ENCODE measurements around the gene RAB44. TPM values are rescaled to one million over a fixed set of nuclear protein-coding genes. Genes with fewer than 3 reads are reported as not detected.

Gene RAB44
- polyA plus RNA-seq, 1 of the 3 experiments (the other 2 are of a cell fraction): 0.12 TPM

DNA sequence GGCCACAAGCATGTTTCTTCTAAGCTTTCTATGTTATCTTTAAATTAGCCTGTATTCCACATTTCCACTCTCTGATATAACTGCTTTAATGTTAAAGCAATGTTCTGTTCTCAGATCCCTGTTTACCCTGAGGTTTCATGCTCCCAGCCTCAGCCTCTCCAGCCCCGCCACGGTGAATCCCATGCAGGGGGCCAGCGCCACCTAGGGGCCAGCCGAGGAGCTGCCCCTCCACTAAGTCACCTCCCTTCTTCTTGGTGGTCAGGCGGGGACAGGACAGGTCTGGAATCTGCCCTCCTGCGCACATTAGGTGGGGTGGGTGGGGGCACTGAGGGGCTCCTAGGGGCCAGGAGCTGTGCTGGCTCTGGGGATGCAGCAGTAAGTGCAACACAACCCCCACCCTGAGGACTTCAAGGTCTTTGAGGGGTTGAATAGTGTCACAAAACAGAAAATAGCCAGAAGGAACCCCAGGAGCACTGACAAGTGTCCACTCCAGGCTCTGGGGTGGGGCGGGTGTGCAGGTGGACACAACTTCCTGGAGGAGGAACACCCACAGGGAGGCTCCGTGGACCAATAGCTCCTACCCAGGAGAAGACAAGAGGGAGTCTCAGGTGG, 61.6 kb downstream of the RAB44 start:
- H3K4me2 ChIP-seq: no peak overlapping the region
- ChIA-PET POLR2A (interaction anchor here (0.6 to 0.9 kb wide), 2 partner anchors 145 to 1435 kb away, joined by 3 to 4 read pairs; no protein-coding TSS in a partner anchor), CTCF (interaction anchor here (0.5 to 10.9 kb wide), 78 partner anchors 10 to 1389 kb away, joined by 3 to 111 read pairs (median 5); partner anchors contain the start of genes C6orf89, PPIL1 and RAB44)
- DNase-seq: peak; percentile 94
- peaks cover 0 to 15% of the 10 kb centered on the region in 2 experiments; a peak in 2 of 4 replicates for H3K4me1 ChIP-seq (ENCODE audit: control insufficient read depth in 1 of 2, insufficient read depth in 2 of 2, low read depth in 1 of 2, low read length in 1 of 2)
- TF ChIP-seq MXI1 (IDR thresholded peaks at IDR 0.05; ENCODE audit: low read depth, low read length): 0 out of 2 replicates have a peak, but pooled peaks have one; percentile 35
- TF ChIP-seq EP300 (IDR thresholded peaks at IDR 0.05; ENCODE audit: borderline replicate concordance in 1 of 2, low read depth in 1 of 2, low read length in 1 of 2): no peak
- TF ChIP-seq, protein P1, sequence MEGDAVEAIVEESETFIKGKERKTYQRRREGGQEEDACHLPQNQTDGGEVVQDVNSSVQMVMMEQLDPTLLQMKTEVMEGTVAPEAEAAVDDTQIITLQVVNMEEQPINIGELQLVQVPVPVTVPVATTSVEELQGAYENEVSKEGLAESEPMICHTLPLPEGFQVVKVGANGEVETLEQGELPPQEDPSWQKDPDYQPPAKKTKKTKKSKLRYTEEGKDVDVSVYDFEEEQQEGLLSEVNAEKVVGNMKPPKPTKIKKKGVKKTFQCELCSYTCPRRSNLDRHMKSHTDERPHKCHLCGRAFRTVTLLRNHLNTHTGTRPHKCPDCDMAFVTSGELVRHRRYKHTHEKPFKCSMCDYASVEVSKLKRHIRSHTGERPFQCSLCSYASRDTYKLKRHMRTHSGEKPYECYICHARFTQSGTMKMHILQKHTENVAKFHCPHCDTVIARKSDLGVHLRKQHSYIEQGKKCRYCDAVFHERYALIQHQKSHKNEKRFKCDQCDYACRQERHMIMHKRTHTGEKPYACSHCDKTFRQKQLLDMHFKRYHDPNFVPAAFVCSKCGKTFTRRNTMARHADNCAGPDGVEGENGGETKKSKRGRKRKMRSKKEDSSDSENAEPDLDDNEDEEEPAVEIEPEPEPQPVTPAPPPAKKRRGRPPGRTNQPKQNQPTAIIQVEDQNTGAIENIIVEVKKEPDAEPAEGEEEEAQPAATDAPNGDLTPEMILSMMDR (IDR thresholded peaks at IDR 0.05): peak; percentile 98
- TF ChIP-seq SMC3 (IDR thresholded peaks at IDR 0.05; ENCODE audit: low read depth, low read length): peak; percentile 83
- peak; percentile 95 for TF ChIP-seq RAD21 (IDR thresholded peaks at IDR 0.05; ENCODE audit: low read length)
- TF ChIP-seq, protein P2, sequence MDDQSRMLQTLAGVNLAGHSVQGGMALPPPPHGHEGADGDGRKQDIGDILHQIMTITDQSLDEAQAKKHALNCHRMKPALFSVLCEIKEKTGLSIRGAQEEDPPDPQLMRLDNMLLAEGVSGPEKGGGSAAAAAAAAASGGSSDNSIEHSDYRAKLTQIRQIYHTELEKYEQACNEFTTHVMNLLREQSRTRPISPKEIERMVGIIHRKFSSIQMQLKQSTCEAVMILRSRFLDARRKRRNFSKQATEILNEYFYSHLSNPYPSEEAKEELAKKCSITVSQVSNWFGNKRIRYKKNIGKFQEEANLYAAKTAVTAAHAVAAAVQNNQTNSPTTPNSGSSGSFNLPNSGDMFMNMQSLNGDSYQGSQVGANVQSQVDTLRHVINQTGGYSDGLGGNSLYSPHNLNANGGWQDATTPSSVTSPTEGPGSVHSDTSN (IDR thresholded peaks at IDR 0.05): no peak
- no peaks in the 10 kb centered on the region for H3K36me3 ChIP-seq (replicated peaks in 1 of 2; ENCODE audit: control insufficient read depth in 1 of 2, insufficient read depth in 2 of 2, low read length in 1 of 2)
- H2AFZ ChIP-seq (ENCODE audit: low read depth): no peak overlapping the region
- H4K20me1 ChIP-seq (ENCODE audit: insufficient read depth): no peaks in the 10 kb centered on the region
- peak overlapping the region in 1 of 2 experiments; percentile 39; a peak in 1 of 4 replicates for H3K4me3 ChIP-seq (ENCODE audit: low read depth in 2 of 2, low read length in 1 of 2)
- no peak overlapping the region for H3K27ac ChIP-seq (ENCODE audit: low read depth in 2 of 2, low read length in 1 of 2)
- no peaks in the 10 kb centered on the region for H3F3A ChIP-seq (replicated peaks; ENCODE audit: insufficient read depth)
- no peaks in the 10 kb centered on the region for H3K79me2 ChIP-seq (ENCODE audit: insufficient read depth)
- H3K27me3 ChIP-seq (ENCODE audit: insufficient read depth): no peaks in the 10 kb centered on the region
- no peaks in the 10 kb centered on the region for H3K9me2 ChIP-seq
- H3K9me3 ChIP-seq: no peaks in the 10 kb centered on the region
- 0% methylated on average over 6 of the region's 8 CpGs for WGBS (ENCODE audit: low lambda C conversion rate)
- no peak overlapping the region for H3K9ac ChIP-seq

DNA sequence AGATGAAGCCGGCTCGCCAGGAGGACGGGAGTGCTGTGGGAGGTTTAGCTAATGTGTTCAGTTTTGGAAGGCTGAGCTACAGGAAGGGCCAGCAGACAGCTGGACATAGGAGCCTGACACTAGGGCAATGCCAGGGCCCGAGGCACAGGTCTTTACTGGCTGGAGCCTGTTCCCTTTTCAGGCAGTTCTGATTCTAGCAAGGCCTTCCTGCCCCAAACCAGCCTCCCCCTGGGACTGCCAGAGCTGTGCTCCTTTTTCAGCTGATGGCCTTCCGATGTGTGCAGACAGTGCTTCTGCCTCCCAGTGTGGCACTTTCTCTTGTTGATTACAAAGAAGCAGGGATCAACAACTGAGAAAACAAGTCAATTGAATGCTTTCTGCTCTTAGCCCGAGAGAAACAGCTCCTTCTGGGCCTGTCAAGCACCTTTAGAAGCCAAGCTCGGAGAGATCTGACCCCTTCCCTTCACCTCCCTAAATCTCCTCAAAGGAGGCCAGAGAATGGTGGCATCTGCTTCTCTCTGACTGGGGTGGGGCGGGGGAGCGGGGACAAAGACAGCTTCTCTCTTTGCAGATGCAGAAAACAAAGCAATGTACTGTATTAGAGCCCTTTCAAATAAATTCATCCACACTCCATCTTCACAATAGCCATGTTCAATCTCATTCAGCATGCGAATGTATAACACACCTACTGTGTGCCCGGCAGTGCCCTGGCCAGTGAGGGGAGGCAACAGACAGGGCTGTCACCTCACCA, 63.2 kb downstream of the RAB44 start:
- Histone ChIP-seq H3K27me3 (ENCODE audit: insufficient read depth) (no peaks in the 10 kb centered on the region), H2AFZ (ENCODE audit: low read depth) (no peak overlapping the region), H3K4me1 (ENCODE audit: control insufficient read depth in 1 of 2, insufficient read depth in 2 of 2, low read depth in 1 of 2, low read length in 1 of 2) (peaks cover 0 to 15% of the 10 kb centered on the region in 2 experiments; a peak in 2 of 4 replicates), H3K36me3 (replicated peaks in 1 of 2; ENCODE audit: control insufficient read depth in 1 of 2, insufficient read depth in 2 of 2, low read length in 1 of 2) (no peaks in the 10 kb centered on the region), H3K9me3 (no peaks in the 10 kb centered on the region), H4K20me1 (ENCODE audit: insufficient read depth) (no peaks in the 10 kb centered on the region), H3K4me2 (no peak overlapping the region), H3K9ac (no peak overlapping the region), H3K79me2 (ENCODE audit: insufficient read depth) (no peaks in the 10 kb centered on the region), H3F3A (replicated peaks; ENCODE audit: insufficient read depth) (no peaks in the 10 kb centered on the region), H3K4me3 (ENCODE audit: low read depth in 2 of 2, low read length in 1 of 2) (no peak overlapping the region), H3K27ac (ENCODE audit: low read depth in 2 of 2, low read length in 1 of 2) (no peak overlapping the region), H3K9me2 (no peaks in the 10 kb centered on the region)
- POLR2A ChIA-PET: interaction anchor here (0.7 kb wide), 1 partner anchor 149 kb away, joined by 3 read pairs; no protein-coding TSS in a partner anchor
- no peak for DNase-seq
- TF ChIP-seq GABPA (IDR thresholded peaks at IDR 0.05; ENCODE audit: low read depth) (no peak), ELF1 (IDR thresholded peaks at IDR 0.05) (no peak), FOSL2 (IDR thresholded peaks at IDR 0.05; ENCODE audit: borderline replicate concordance, low read depth) (no peak), NRF1 (IDR thresholded peaks at IDR 0.05; ENCODE audit: low read depth, low read length) (no peak), JUND (IDR thresholded peaks at IDR 0.05) (no peak), EZH2phosphoT487 (IDR thresholded peaks at IDR 0.05; ENCODE audit: borderline replicate concordance, low read depth) (no peak)
- TF ChIP-seq, protein P3, sequence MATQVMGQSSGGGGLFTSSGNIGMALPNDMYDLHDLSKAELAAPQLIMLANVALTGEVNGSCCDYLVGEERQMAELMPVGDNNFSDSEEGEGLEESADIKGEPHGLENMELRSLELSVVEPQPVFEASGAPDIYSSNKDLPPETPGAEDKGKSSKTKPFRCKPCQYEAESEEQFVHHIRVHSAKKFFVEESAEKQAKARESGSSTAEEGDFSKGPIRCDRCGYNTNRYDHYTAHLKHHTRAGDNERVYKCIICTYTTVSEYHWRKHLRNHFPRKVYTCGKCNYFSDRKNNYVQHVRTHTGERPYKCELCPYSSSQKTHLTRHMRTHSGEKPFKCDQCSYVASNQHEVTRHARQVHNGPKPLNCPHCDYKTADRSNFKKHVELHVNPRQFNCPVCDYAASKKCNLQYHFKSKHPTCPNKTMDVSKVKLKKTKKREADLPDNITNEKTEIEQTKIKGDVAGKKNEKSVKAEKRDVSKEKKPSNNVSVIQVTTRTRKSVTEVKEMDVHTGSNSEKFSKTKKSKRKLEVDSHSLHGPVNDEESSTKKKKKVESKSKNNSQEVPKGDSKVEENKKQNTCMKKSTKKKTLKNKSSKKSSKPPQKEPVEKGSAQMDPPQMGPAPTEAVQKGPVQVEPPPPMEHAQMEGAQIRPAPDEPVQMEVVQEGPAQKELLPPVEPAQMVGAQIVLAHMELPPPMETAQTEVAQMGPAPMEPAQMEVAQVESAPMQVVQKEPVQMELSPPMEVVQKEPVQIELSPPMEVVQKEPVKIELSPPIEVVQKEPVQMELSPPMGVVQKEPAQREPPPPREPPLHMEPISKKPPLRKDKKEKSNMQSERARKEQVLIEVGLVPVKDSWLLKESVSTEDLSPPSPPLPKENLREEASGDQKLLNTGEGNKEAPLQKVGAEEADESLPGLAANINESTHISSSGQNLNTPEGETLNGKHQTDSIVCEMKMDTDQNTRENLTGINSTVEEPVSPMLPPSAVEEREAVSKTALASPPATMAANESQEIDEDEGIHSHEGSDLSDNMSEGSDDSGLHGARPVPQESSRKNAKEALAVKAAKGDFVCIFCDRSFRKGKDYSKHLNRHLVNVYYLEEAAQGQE (IDR thresholded peaks at IDR 0.05; ENCODE audit: low read depth, low read length): no peak
- TF ChIP-seq, protein P4, sequence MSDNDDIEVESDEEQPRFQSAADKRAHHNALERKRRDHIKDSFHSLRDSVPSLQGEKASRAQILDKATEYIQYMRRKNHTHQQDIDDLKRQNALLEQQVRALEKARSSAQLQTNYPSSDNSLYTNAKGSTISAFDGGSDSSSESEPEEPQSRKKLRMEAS (IDR thresholded peaks at IDR 0.05; ENCODE audit: low read depth): no peak
- WGBS (ENCODE audit: low lambda C conversion rate): 84% methylated on average over 8 of the region's 11 CpGs
- CTCF ChIA-PET: interaction anchor here (0.6 to 10.9 kb wide), 17 partner anchors 10 to 459 kb away, joined by 3 to 111 read pairs (median 8); no protein-coding TSS in a partner anchor

Measured in SK-N-SH (cell line).